Neutrophil (primary cell): ENCODE measurements around the gene RILPL1.
"Not testable (repeated sequence)": the region's sequence is repeated elsewhere in the genome, so short reads cannot be mapped to it uniquely, and the experiment has no call there.

ENCODE experiments used
- H3K27ac ChIP-seq: fragments of 200-600 bp; sonication (generic); 2 replicates; pipeline ENCODE4 v1.5.1; 2016; ENCODE audit warnings: mild to moderate bottlenecking, moderate library complexity
- H3K27me3 ChIP-seq: fragments of 200-600 bp; sonication (generic); 2 replicates; pipeline ENCODE4 v1.6.0; 2016; ENCODE audit warnings: mild to moderate bottlenecking
- H3K36me3 ChIP-seq: fragments of 200-600 bp; sonication (generic); 2 replicates; pipeline ENCODE4 v1.5.1; 2017
- H3K4me1 ChIP-seq, 2 experiments: fragments of 200-600 bp in 1 of 2; sonication (generic) in 1 of 2; 1 replicate in 1 of 2; 2 replicates in 1 of 2; pipeline versions ENCODE4 v1.5.1 to v1.6.1; 2013 to 2016; ENCODE audit warnings: low read depth in 1 of 2, low read length in 1 of 2, mild to moderate bottlenecking in 1 of 2, moderate library complexity in 1 of 2; ENCODE audit not compliant: control insufficient read depth in 1 of 2, insufficient read depth in 1 of 2
- H3K4me3 ChIP-seq, 2 experiments: fragments of 200-600 bp in 1 of 2; sonication (generic) in 1 of 2; 1 replicate in 1 of 2; 2 replicates in 1 of 2; pipeline ENCODE4 v1.5.1; 2013 to 2016; ENCODE audit warnings: low read depth in 1 of 2, low read length in 1 of 2, mild to moderate bottlenecking in 1 of 2, moderate library complexity in 1 of 2
- H3K9me3 ChIP-seq: fragments of 200-600 bp; sonication (generic); 2 replicates; pipeline ENCODE4 v1.5.1; 2016
- CTCF ChIP-seq: fragments of 200-600 bp; sonication (generic); IDR thresholded peaks from 2 replicates; pipeline ENCODE4 v1.5.1; 2016; ENCODE audit warnings: antibody characterized with exemption

The RILPL1 gene

GRCh38 chr12:123498126-123498825 lies 35.2 kb downstream of the RILPL1 start:
- Histone ChIP-seq H3K36me3 (peaks cover 51% of the 10 kb centered on the region), H3K27ac (no peak overlapping the region), H3K4me3 (no peak overlapping the region), H3K9me3 (no peaks in the 10 kb centered on the region), H3K27me3 (no peaks in the 10 kb centered on the region), H3K4me1 (no peaks in the 10 kb centered on the region)
- TF ChIP-seq CTCF, result no peak

- Histone ChIP-seq H3K4me3 (no peak overlapping the region), H3K27ac (no peak overlapping the region), H3K4me1 (no peaks in the 10 kb centered on the region), H3K9me3 (no peaks in the 10 kb centered on the region), H3K27me3 (no peaks in the 10 kb centered on the region), H3K36me3 (peaks cover 51% of the 10 kb centered on the region)
- TF ChIP-seq CTCF, result no peak
Observed at GRCh38 chr12:123497065-123497464, 36.5 kb downstream of the RILPL1 start.

GRCh38 chr12:123494124-123494851 lies 39.2 kb downstream of the RILPL1 start:
- Histone ChIP-seq H3K36me3 (peaks cover 43% of the 10 kb centered on the region), H3K4me1 (no peaks in the 10 kb centered on the region), H3K4me3 (no peak overlapping the region), H3K27me3 (no peaks in the 10 kb centered on the region), H3K9me3 (no peaks in the 10 kb centered on the region), H3K27ac (no peak overlapping the region)
- TF ChIP-seq CTCF, result no peak

- not testable (repeated sequence) for H3K27ac ChIP-seq, H3K4me3 ChIP-seq, H3K9me3 ChIP-seq, H3K4me1 ChIP-seq, H3K27me3 ChIP-seq
- peaks cover 25% of the 10 kb centered on the region for H3K36me3 ChIP-seq
Observed at GRCh38 chr12:123492339-123493039, 41.0 kb downstream of the RILPL1 start.

GRCh38 chr12:123491481-123491880 lies 42.0 kb downstream of the RILPL1 start:
- H3K36me3 ChIP-seq, result peaks cover 15% of the 10 kb centered on the region
- no peak overlapping the region for H3K4me3 ChIP-seq
- no peak for TF ChIP-seq CTCF
- H3K27me3 ChIP-seq, result no peaks in the 10 kb centered on the region
- H3K27ac ChIP-seq, result no peak overlapping the region
- H3K9me3 ChIP-seq, result no peaks in the 10 kb centered on the region
- no peaks in the 10 kb centered on the region for H3K4me1 ChIP-seq

- Histone ChIP-seq H3K27ac (no peak overlapping the region), H3K4me1 (no peaks in the 10 kb centered on the region), H3K4me3 (no peak overlapping the region), H3K9me3 (no peaks in the 10 kb centered on the region), H3K27me3 (no peaks in the 10 kb centered on the region), H3K36me3 (peaks cover 11% of the 10 kb centered on the region)
- no peak for TF ChIP-seq CTCF
Observed at GRCh38 chr12:123491056-123491455, 42.5 kb downstream of the RILPL1 start.
